Spleen (tissue), 7 donors: ENCODE measurements around the gene ASPDH.

Experiments
- POLR2A ChIP-seq, 3 donors: fragments of 450-650 bp; IDR thresholded peaks; one replicate each; pipeline ENCODE4 v1.5.1; 2017; ENCODE audit warnings: antibody characterized with exemption in 3 of 3, mild to moderate bottlenecking in 1 of 3
- POLR2AphosphoS5 ChIP-seq, 3 donors: sonication (generic); formaldehyde crosslinking; IDR thresholded peaks; one replicate each; pipeline ENCODE4 v1.5.1; 2017; ENCODE audit warnings: antibody characterized with exemption in 3 of 3
- TF ChIP-seq, protein P1 (sequence below), 11 experiments: fragments of 200-600 bp in 7 of 11; fragments of 450-650 bp in 4 of 11; sonication (generic) in 4 of 11; IDR thresholded peaks in 8 of 11; conservative IDR thresholded peaks in 3 of 11; 1 replicate in 7 of 11; 2 replicates in 4 of 11; pipeline versions ENCODE4 v1.4.0 to v1.8.0; 2016 to 2021; ENCODE audit warnings: antibody characterized with exemption in 11 of 11, inconsistent platforms in 4 of 11, mild to moderate bottlenecking in 1 of 11
- donor health status: DM: no; HTN: no; CAD: no; lungs with moderate emphysema.
- donor health status: DM: no; HTN: no; CAD: no.
- donor health status: DM: no; HTN: no; CAD: no.

- TF ChIP-seq, protein P1, sequence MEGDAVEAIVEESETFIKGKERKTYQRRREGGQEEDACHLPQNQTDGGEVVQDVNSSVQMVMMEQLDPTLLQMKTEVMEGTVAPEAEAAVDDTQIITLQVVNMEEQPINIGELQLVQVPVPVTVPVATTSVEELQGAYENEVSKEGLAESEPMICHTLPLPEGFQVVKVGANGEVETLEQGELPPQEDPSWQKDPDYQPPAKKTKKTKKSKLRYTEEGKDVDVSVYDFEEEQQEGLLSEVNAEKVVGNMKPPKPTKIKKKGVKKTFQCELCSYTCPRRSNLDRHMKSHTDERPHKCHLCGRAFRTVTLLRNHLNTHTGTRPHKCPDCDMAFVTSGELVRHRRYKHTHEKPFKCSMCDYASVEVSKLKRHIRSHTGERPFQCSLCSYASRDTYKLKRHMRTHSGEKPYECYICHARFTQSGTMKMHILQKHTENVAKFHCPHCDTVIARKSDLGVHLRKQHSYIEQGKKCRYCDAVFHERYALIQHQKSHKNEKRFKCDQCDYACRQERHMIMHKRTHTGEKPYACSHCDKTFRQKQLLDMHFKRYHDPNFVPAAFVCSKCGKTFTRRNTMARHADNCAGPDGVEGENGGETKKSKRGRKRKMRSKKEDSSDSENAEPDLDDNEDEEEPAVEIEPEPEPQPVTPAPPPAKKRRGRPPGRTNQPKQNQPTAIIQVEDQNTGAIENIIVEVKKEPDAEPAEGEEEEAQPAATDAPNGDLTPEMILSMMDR (IDR thresholded peaks at IDR 0.05 in 8 of 11, conservative IDR thresholded peaks at IDR 0.05 in 3 of 11), result no peak
- TF ChIP-seq POLR2AphosphoS5 (IDR thresholded peaks at IDR 0.05), result no peak
- TF ChIP-seq POLR2A (IDR thresholded peaks at IDR 0.05), result no peak
Measured at GRCh38 chr19:50536662-50537305, 23.1 kb upstream of the ASPDH start.
